OCI-LY7 (cell line): Measurements from ENCODE around the gene GPR139.

Source experiments
- CTCF ChIP-seq: fragments of 200-600 bp; sonication (generic); conservative IDR thresholded peaks from 2 replicates; pipeline ENCODE4 v1.5.1; 2014; ENCODE audit warnings: mild to moderate bottlenecking, antibody characterized with exemption, low read length, moderate library complexity, mixed read lengths
- EZH2phosphoT487 ChIP-seq: fragments of 200-600 bp; sonication (generic); IDR thresholded peaks from 2 replicates; pipeline ENCODE4 v1.6.1; 2018; ENCODE audit warnings: low read depth, borderline replicate concordance, mild to moderate bottlenecking, mixed run types, antibody characterized with exemption, low read length, moderate library complexity, mixed read lengths

- no peak for TF ChIP-seq CTCF
- no peak for TF ChIP-seq EZH2phosphoT487
Measured at GRCh38 chr16:20079106-20079505, 5.4 kb upstream of the GPR139 start.
